Measurements from ENCODE around the gene ACY1. TPM values are rescaled to one million over a fixed set of nuclear protein-coding genes. Genes with fewer than 3 reads are reported as not detected.
"Not testable (repeated sequence)": the region's sequence is repeated elsewhere in the genome, so short reads cannot be mapped to it uniquely, and the experiment has no call there.

The ACY1 gene
- total RNA-seq, 3 donors from 2014 or later: 40.0 to 49.2 (median 46.4) TPM

- no peak overlapping the region for H3K4me3 ChIP-seq
- H3K4me1 ChIP-seq: peaks cover 4 to 17% of the 10 kb centered on the region in 2 donors
- no peaks in the 10 kb centered on the region for H3K36me3 ChIP-seq
- DNase-seq (ENCODE audit: low spot score in 2 of 2): no peak
- TF ChIP-seq CTCF (IDR thresholded peaks at IDR 0.05): no peak
- TF ChIP-seq POLR2AphosphoS5 (IDR thresholded peaks at IDR 0.05): no peak
- no peak for TF ChIP-seq POLR2A (IDR thresholded peaks at IDR 0.05)
- no peaks in the 10 kb centered on the region for H3K27me3 ChIP-seq
- intact Hi-C loops (cut with DNase I; ENCODE audit: low total_unique reads): no loop called here
- no peaks in the 10 kb centered on the region for H3K9me3 ChIP-seq
- H3K27ac ChIP-seq: peak overlapping the region in 1 of 2 donors; percentile 32
Measured at GRCh38 chr3:51985063-51985462, 1.7 kb downstream of the ACY1 start.

GRCh38 chr3:51986010-51986947, 2.9 kb downstream of the ACY1 start:
- no peak for TF ChIP-seq POLR2A (IDR thresholded peaks at IDR 0.05)
- TF ChIP-seq POLR2AphosphoS5 (IDR thresholded peaks at IDR 0.05): no peak
- TF ChIP-seq CTCF (IDR thresholded peaks at IDR 0.05): no peak
- intact Hi-C loops (cut with DNase I; ENCODE audit: low total_unique reads): no loop called here
- H3K4me3 ChIP-seq: no peak overlapping the region
- H3K27ac ChIP-seq: no peak overlapping the region
- no peaks in the 10 kb centered on the region for H3K27me3 ChIP-seq
- H3K4me1 ChIP-seq: peaks cover 4 to 17% of the 10 kb centered on the region in 2 donors
- no peak for DNase-seq (ENCODE audit: low spot score in 2 of 2)
- H3K36me3 ChIP-seq: no peaks in the 10 kb centered on the region
- no peaks in the 10 kb centered on the region for H3K9me3 ChIP-seq

GRCh38 chr3:51987568-51987967, 4.2 kb downstream of the ACY1 start:
- Histone ChIP-seq H3K4me3 (no peak overlapping the region), H3K27me3 (no peaks in the 10 kb centered on the region), H3K4me1 (peaks cover 4 to 10% of the 10 kb centered on the region in 2 donors), H3K36me3 (no peaks in the 10 kb centered on the region), H3K9me3 (no peaks in the 10 kb centered on the region), H3K27ac (no peak overlapping the region)
- TF ChIP-seq POLR2A (IDR thresholded peaks at IDR 0.05): no peak
- no peak for TF ChIP-seq CTCF (IDR thresholded peaks at IDR 0.05)
- intact Hi-C loops (cut with DNase I; ENCODE audit: low total_unique reads): no loop called here
- no peak for DNase-seq (ENCODE audit: low spot score in 2 of 2)

- H3K4me3 ChIP-seq: no peak overlapping the region
- TF ChIP-seq CTCF (IDR thresholded peaks at IDR 0.05) (no peak), POLR2A (IDR thresholded peaks at IDR 0.05) (no peak), POLR2AphosphoS5 (IDR thresholded peaks at IDR 0.05) (no peak)
- H3K4me1 ChIP-seq: peaks cover 4 to 10% of the 10 kb centered on the region in 2 donors
- no peak for DNase-seq (ENCODE audit: low spot score in 2 of 2)
- intact Hi-C loops (cut with DNase I; ENCODE audit: low total_unique reads): no loop called here
- H3K27me3 ChIP-seq: no peaks in the 10 kb centered on the region
- H3K36me3 ChIP-seq: no peaks in the 10 kb centered on the region
- H3K27ac ChIP-seq: no peak overlapping the region
- H3K9me3 ChIP-seq: no peaks in the 10 kb centered on the region
Measured at GRCh38 chr3:51988286-51989146, 5.2 kb downstream of the ACY1 start.

- H3K4me1 ChIP-seq: peaks cover 0 to 12% of the 10 kb centered on the region in 2 donors
- intact Hi-C loops (cut with DNase I; ENCODE audit: low total_unique reads); DNase-seq (ENCODE audit: low spot score in 2 of 2); H3K36me3 ChIP-seq; H3K27me3 ChIP-seq; H3K9me3 ChIP-seq: not testable (repeated sequence)
- H3K27ac ChIP-seq: peak overlapping the region in 1 of 2 donors; percentile 19
- H3K4me3 ChIP-seq: peak overlapping the region in 1 of 3 donors; percentile 22
Measured at GRCh38 chr3:51990501-51990971, 7.2 kb downstream of the ACY1 start.

Measured in breast epithelium (tissue), 4 donors.